Lung (tissue), 12 donors: ENCODE results near the gene ZNF77. TPM values are rescaled to one million over a fixed set of nuclear protein-coding genes. Genes with fewer than 3 reads are reported as not detected.

Experiments
- ATAC-seq: fragments of 200-7000 bp; cut with Tn5 transposase; one replicate; pipeline ENCODE4 v1.9.1; 2020; ENCODE audit warnings: moderate number of reproducible peaks; ENCODE audit not compliant: insufficient read depth, low FRiP score
- DNase-seq, 3 donors: peaks; one replicate each; pipeline ENCODE4 v3.0.0-alpha.2; 2013 to 2017
- H3K27ac ChIP-seq, 2 donors: one replicate each; pipeline ENCODE4 v1.5.1; 2013; ENCODE audit warnings: mild to moderate bottlenecking in 2 of 2, moderate library complexity in 2 of 2, control low read depth in 1 of 2, inconsistent platforms in 1 of 2, low read depth in 1 of 2, low read length in 1 of 2
- H3K27me3 ChIP-seq, 3 donors: one replicate each; pipeline ENCODE4 v1.5.1; 2013; ENCODE audit warnings: low read length in 2 of 3; ENCODE audit not compliant: control insufficient read depth in 3 of 3, insufficient read depth in 3 of 3
- H3K36me3 ChIP-seq, 4 donors: one replicate each; pipeline ENCODE4 v1.5.1; 2013; ENCODE audit warnings: low read length in 4 of 4, mild to moderate bottlenecking in 1 of 4, moderate library complexity in 1 of 4; ENCODE audit not compliant: control insufficient read depth in 4 of 4, insufficient read depth in 4 of 4
- H3K4me1 ChIP-seq, 5 donors: one replicate each; pipeline ENCODE4 v1.5.1; 2013; ENCODE audit warnings: low read length in 5 of 5, mild to moderate bottlenecking in 2 of 5, moderate library complexity in 1 of 5; ENCODE audit not compliant: control insufficient read depth in 5 of 5, insufficient read depth in 5 of 5
- H3K4me3 ChIP-seq: one replicate; pipeline ENCODE4 v1.5.1; 2013; ENCODE audit warnings: mild to moderate bottlenecking, control low read depth, moderate library complexity
- H3K9ac ChIP-seq, 2 donors: one replicate each; pipeline ENCODE4 v1.5.1; 2013; ENCODE audit warnings: low read length in 2 of 2, control low read depth in 1 of 2; ENCODE audit not compliant: insufficient read depth in 1 of 2
- H3K9me3 ChIP-seq, 4 donors: one replicate each; pipeline ENCODE4 v1.5.1; 2013; ENCODE audit warnings: low read length in 3 of 4, mild to moderate bottlenecking in 1 of 4, moderate library complexity in 1 of 4; ENCODE audit not compliant: control insufficient read depth in 4 of 4, insufficient read depth in 3 of 4
- WGBS, 2 donors: extraction: QIAGEN DNeasy Blood & Tissue Kit; methylation state at CpG; one replicate each; pipeline ENCODE4 v1.1.7; 2013; 5-methylcytosine and 5-hydroxymethylcytosine counted together
- polyA plus RNA-seq, 2 donors: library from polyadenylated mRNA; stranded (reverse); fragments of 200-250 nt; gene quantifications; one replicate each; pipeline ENCODE4 v1.2.1, GENCODE V29; 2013
- total RNA-seq, 2 donors: library from RNA; depleted of rRNA in 1 of 2; stranded (reverse); fragments of >200 nt in 1 of 2; gene quantifications; one replicate each; pipeline ENCODE4 v1.2.1, GENCODE V29; 2014 to 2021
- TF ChIP-seq, protein P1 (sequence below): IDR thresholded peaks from 2 replicates; pipeline ENCODE4 v1.5.1; 2012; ENCODE audit warnings: mild to moderate bottlenecking; ENCODE audit errors: control extremely low read depth, extremely low read depth
- donor health status: control.
- donor health status: control.
- donor health status: Bipolar disorder and iron deficiency.
- donor health status: healthy.
- donor health status: DM: yes; HTN: yes; CAD: no.

Gene ZNF77
- total and polyA plus RNA-seq, 4 donors = 3.0 to 6.7 (median 3.2) TPM

DNA sequence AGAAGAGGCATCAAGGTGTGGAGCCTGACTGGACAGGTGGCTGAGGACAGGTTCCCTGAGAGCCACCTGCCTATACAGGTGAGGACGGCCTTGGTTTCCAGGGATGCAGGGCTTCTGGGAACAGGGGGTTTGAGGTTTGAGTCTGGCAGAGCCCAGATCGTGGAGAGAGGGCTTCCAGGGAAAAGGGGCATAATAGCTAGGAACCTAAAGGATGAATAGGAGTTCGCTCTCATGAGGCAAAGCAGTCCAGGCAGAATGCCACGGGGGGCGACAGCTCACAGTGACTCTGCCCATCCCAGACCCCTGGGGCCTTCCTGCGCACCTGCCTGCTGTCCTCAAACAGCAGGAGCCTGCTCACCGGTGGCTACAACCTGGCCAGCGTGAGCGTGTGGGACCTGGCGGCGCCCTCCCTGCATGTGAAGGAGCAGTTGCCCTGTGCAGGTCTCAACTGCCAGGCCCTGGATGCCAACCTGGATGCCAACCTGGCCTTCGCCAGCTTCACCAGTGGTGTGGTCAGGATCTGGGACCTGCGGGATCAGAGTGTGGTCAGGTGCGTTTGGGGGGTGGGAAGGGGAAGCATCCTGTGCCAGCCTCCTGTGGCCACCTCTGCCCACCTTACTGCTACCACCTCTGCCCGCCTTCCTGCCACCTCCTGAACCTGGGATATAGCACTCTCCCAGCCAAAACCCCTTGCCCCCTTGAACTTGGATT, 44.6 kb upstream of the ZNF77 start:
- Histone ChIP-seq H3K9ac (no peak overlapping the region), H3K4me1 (peaks cover 0 to 17% (median 7%) of the 10 kb centered on the region in 5 donors), H3K27me3 (no peaks in the 10 kb centered on the region), H3K27ac (no peak overlapping the region), H3K36me3 (no peaks in the 10 kb centered on the region), H3K9me3 (no peaks in the 10 kb centered on the region), H3K4me3 (no peak overlapping the region)
- ATAC-seq (no peak), DNase-seq (no peak)
- TF ChIP-seq, protein P1, sequence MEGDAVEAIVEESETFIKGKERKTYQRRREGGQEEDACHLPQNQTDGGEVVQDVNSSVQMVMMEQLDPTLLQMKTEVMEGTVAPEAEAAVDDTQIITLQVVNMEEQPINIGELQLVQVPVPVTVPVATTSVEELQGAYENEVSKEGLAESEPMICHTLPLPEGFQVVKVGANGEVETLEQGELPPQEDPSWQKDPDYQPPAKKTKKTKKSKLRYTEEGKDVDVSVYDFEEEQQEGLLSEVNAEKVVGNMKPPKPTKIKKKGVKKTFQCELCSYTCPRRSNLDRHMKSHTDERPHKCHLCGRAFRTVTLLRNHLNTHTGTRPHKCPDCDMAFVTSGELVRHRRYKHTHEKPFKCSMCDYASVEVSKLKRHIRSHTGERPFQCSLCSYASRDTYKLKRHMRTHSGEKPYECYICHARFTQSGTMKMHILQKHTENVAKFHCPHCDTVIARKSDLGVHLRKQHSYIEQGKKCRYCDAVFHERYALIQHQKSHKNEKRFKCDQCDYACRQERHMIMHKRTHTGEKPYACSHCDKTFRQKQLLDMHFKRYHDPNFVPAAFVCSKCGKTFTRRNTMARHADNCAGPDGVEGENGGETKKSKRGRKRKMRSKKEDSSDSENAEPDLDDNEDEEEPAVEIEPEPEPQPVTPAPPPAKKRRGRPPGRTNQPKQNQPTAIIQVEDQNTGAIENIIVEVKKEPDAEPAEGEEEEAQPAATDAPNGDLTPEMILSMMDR = no peak
- 94 to 96% methylated on average over 11 to 15 of the region's 15 CpGs for WGBS, 2 donors

GRCh38 chr19:2988568-2988967, 43.8 kb upstream of the ZNF77 start:
- H3K9me3 ChIP-seq = no peaks in the 10 kb centered on the region
- H3K9ac ChIP-seq = no peak overlapping the region
- H3K36me3 ChIP-seq = no peaks in the 10 kb centered on the region
- no peak for ATAC-seq
- peaks cover 0 to 25% (median 7%) of the 10 kb centered on the region in 5 donors for H3K4me1 ChIP-seq
- H3K27me3 ChIP-seq = no peaks in the 10 kb centered on the region
- no peak overlapping the region for H3K4me3 ChIP-seq
- H3K27ac ChIP-seq = no peak overlapping the region
- TF ChIP-seq, protein P1 = no peak
- WGBS, 2 donors = 94 to 97% methylated on average over 3 of the region's 3 CpGs
- no peak for DNase-seq

DNA sequence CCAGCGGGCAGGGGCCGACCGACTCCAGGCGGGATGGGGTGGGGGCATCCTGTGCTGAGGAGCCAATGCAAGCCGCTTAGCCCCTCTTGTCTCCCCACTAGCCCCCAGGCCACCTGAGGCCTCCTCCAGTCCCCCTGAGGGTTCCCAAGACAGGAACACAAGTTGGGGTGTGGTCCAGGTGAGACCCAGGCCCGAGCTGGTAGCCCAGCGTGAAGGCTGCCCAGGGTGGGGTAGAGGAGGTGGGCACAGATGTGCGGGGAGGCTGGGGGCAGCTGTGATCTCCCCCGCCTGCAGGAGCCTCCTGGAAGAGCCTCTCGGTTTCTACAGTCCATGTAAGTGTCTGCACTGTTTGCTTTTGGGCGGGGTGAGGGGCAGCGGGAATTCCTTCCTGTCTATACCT, 43.0 kb upstream of the ZNF77 start:
- Histone ChIP-seq H3K9ac (peak overlapping the region in 1 of 2 donors; percentile 42), H3K4me1 (peaks cover 0 to 32% (median 12%) of the 10 kb centered on the region in 5 donors), H3K27me3 (no peaks in the 10 kb centered on the region), H3K9me3 (no peaks in the 10 kb centered on the region), H3K27ac (no peak overlapping the region), H3K36me3 (no peaks in the 10 kb centered on the region), H3K4me3 (no peak overlapping the region)
- 82 to 83% methylated on average over 12 of the region's 12 CpGs for WGBS, 2 donors
- TF ChIP-seq, protein P1 = no peak
- DNase-seq (no peak), ATAC-seq (no peak)
